Nephron (organoid): ENCODE results near the gene BASP1.
A peak's percentile ranks its signal among the peaks of the same experiment; 100 is the strongest.
"Not testable (repeated sequence)": the region's sequence is repeated elsewhere in the genome, so short reads cannot be mapped to it uniquely, and the experiment has no call there.

Source experiments
- H3K27ac Mint-ChIP-seq, 3 experiments: 2 replicates each; pipeline ENCODE4 v1.8.0; 2020; ENCODE audit warnings: mixed read lengths in 3 of 3, mild to moderate bottlenecking in 2 of 3, moderate library complexity in 1 of 3
- H3K27me3 Mint-ChIP-seq: 2 replicates; pipeline ENCODE4 v1.8.0; 2021; ENCODE audit warnings: low read depth, mild to moderate bottlenecking, moderate library complexity, mixed read lengths
- H3K36me3 Mint-ChIP-seq: 2 replicates; pipeline ENCODE4 v1.8.0; 2020; ENCODE audit warnings: low read depth, mixed read lengths
- H3K4me1 Mint-ChIP-seq: 2 replicates; pipeline ENCODE4 v1.8.0; 2020; ENCODE audit warnings: mixed read lengths
- H3K4me3 Mint-ChIP-seq, 3 experiments: 2 replicates each; pipeline ENCODE4 v1.8.0; 2020; ENCODE audit warnings: mild to moderate bottlenecking in 3 of 3, mixed read lengths in 3 of 3, moderate library complexity in 2 of 3
- H3K9me3 Mint-ChIP-seq: 2 replicates; pipeline ENCODE4 v1.8.0; 2020; ENCODE audit warnings: mixed read lengths
- CTCF ChIP-seq, 3 experiments: fragments of 200-600 bp; sonication (generic); IDR thresholded peaks; one replicate each; pipeline ENCODE4 v1.5.0; 2021; ENCODE audit warnings: antibody characterized with exemption in 3 of 3; ENCODE audit not compliant: unreplicated experiment in 3 of 3

The BASP1 gene

GRCh38 chr5:17304282-17304681 is 86.9 kb downstream of the BASP1 start:
- Mint-ChIP-seq H3K4me3 (no peak overlapping the region), H3K4me1 (peaks cover 9% of the 10 kb centered on the region), H3K27ac (no peak overlapping the region)

GRCh38 chr5:17305017-17305416 is 87.6 kb downstream of the BASP1 start:
- H3K27me3 Mint-ChIP-seq, result no peaks in the 10 kb centered on the region

More at GRCh38 chr5:17304282-17304681, 86.9 kb downstream of the BASP1 start:
- Mint-ChIP-seq H3K9me3 (no peaks in the 10 kb centered on the region), H3K36me3 (no peaks in the 10 kb centered on the region), H3K27me3 (no peaks in the 10 kb centered on the region)
- no peak for TF ChIP-seq CTCF (IDR thresholded peaks at IDR 0.05; ENCODE audit: unreplicated experiment in 3 of 3)

GRCh38 chr5:17305964-17306725 is 88.7 kb downstream of the BASP1 start:
- H3K27ac Mint-ChIP-seq, result peak overlapping the region in 1 of 3 experiments; percentile 28
- no peaks in the 10 kb centered on the region for H3K27me3 Mint-ChIP-seq
- H3K4me1 Mint-ChIP-seq, result peaks cover 9% of the 10 kb centered on the region
- TF ChIP-seq CTCF (IDR thresholded peaks at IDR 0.05; ENCODE audit: unreplicated experiment in 3 of 3), result no peak
- peaks cover 3% of the 10 kb centered on the region for H3K9me3 Mint-ChIP-seq
- H3K4me3 Mint-ChIP-seq, result no peak overlapping the region
- no peaks in the 10 kb centered on the region for H3K36me3 Mint-ChIP-seq

More at GRCh38 chr5:17305017-17305416, 87.6 kb downstream of the BASP1 start:
- no peaks in the 10 kb centered on the region for H3K9me3 Mint-ChIP-seq
- H3K4me1 Mint-ChIP-seq, result peaks cover 9% of the 10 kb centered on the region
- H3K27ac Mint-ChIP-seq, result no peak overlapping the region
- no peak for TF ChIP-seq CTCF (IDR thresholded peaks at IDR 0.05; ENCODE audit: unreplicated experiment in 3 of 3)
- no peak overlapping the region for H3K4me3 Mint-ChIP-seq
- no peaks in the 10 kb centered on the region for H3K36me3 Mint-ChIP-seq

- H3K27me3 Mint-ChIP-seq, result no peaks in the 10 kb centered on the region
- no peaks in the 10 kb centered on the region for H3K36me3 Mint-ChIP-seq
- no peak for TF ChIP-seq CTCF (IDR thresholded peaks at IDR 0.05; ENCODE audit: unreplicated experiment in 3 of 3)
- H3K27ac Mint-ChIP-seq, result no peak overlapping the region
- no peak overlapping the region for H3K4me3 Mint-ChIP-seq
- peaks cover 3% of the 10 kb centered on the region for H3K9me3 Mint-ChIP-seq
- peaks cover 9% of the 10 kb centered on the region for H3K4me1 Mint-ChIP-seq
Measured at GRCh38 chr5:17306726-17307091, 89.3 kb downstream of the BASP1 start.

- not testable (repeated sequence) for H3K9me3 Mint-ChIP-seq, H3K27me3 Mint-ChIP-seq, H3K36me3 Mint-ChIP-seq, H3K4me3 Mint-ChIP-seq, H3K27ac Mint-ChIP-seq, H3K4me1 Mint-ChIP-seq
Measured at GRCh38 chr5:17307440-17307839, 90.0 kb downstream of the BASP1 start.

GRCh38 chr5:17308326-17309065 is 91.1 kb downstream of the BASP1 start:
- no peaks in the 10 kb centered on the region for H3K27me3 Mint-ChIP-seq
- TF ChIP-seq CTCF (IDR thresholded peaks at IDR 0.05; ENCODE audit: unreplicated experiment in 3 of 3), result no peak
- H3K4me3 Mint-ChIP-seq, result no peak overlapping the region
- no peaks in the 10 kb centered on the region for H3K36me3 Mint-ChIP-seq
- H3K4me1 Mint-ChIP-seq, result peaks cover 1% of the 10 kb centered on the region
- H3K27ac Mint-ChIP-seq, result no peak overlapping the region
- peaks cover 3% of the 10 kb centered on the region for H3K9me3 Mint-ChIP-seq
